Measurements from ENCODE around the gene UROS.

- TF ChIP-seq CTCF (IDR thresholded peaks at IDR 0.05; ENCODE audit: borderline replicate concordance, extremely low read depth, low read length, poor library complexity, severe bottlenecking) (no peak), EZH2 (IDR thresholded peaks at IDR 0.05; ENCODE audit: borderline replicate concordance, low read depth, low read length, severe bottlenecking) (no peak)
Measured at GRCh38 chr10:125783957-125784356, 39.1 kb downstream of the UROS start.
